ENCODE results near the gene TMEM44. TPM values are rescaled to one million over a fixed set of nuclear protein-coding genes. Genes with fewer than 3 reads are reported as not detected.

The TMEM44 gene
- total and polyA plus RNA-seq, 9 of the 15 experiments (the other 6 are each of a cell fraction or from before 2014, with no cell fraction given) = 0.53 to 18.1 (median 11.3) TPM

- TF ChIP-seq ZNF407 (IDR thresholded peaks at IDR 0.05; ENCODE audit: low read depth) = no peak
- peak; percentile 69 for TF ChIP-seq NFIC (IDR thresholded peaks at IDR 0.05)
- TF ChIP-seq HOXB6 (CRISPR knock-in tag; IDR thresholded peaks at IDR 0.05; ENCODE audit: borderline replicate concordance) = no peak
- peak; percentile 98 for TF ChIP-seq TAF9B (IDR thresholded peaks at IDR 0.05; ENCODE audit: partially characterized antibody)
- no peak for TF ChIP-seq SLC30A9 (CRISPR knock-in tag; IDR thresholded peaks at IDR 0.05)
- no peak for TF ChIP-seq CREM (IDR thresholded peaks at IDR 0.05; ENCODE audit: low read depth)
- TF ChIP-seq ZEB2 (IDR thresholded peaks at IDR 0.05) = peak; percentile 52; the same call in 1 of the 2 replicates
- TF ChIP-seq EP400 (IDR thresholded peaks at IDR 0.05) = no peak
- peak; percentile 92 for TF ChIP-seq ATF7 (IDR thresholded peaks at IDR 0.05)
- TF ChIP-seq ZNF584 (CRISPR knock-in tag; IDR thresholded peaks at IDR 0.05; ENCODE audit: low read depth) = no peak
- no peak for TF ChIP-seq CCNT2 (IDR thresholded peaks at IDR 0.05; ENCODE audit: borderline replicate concordance, extremely low read depth, insufficient read length, low read depth, low read length)
- TF ChIP-seq ZNF586 (CRISPR knock-in tag; conservative IDR thresholded peaks at IDR 0.05) = no peak
- TF ChIP-seq SNIP1 (IDR thresholded peaks at IDR 0.05; ENCODE audit: low read depth) = no peak
- TF ChIP-seq ZBED1 (IDR thresholded peaks at IDR 0.05) = no peak
- TF ChIP-seq POLR2G (IDR thresholded peaks at IDR 0.05; ENCODE audit: low read depth, low read length) = no peak
- TF ChIP-seq EZH2 (IDR thresholded peaks at IDR 0.05; ENCODE audit: borderline replicate concordance, low read depth, low read length) = no peak
- TF ChIP-seq RFX7 (CRISPR knock-in tag; IDR thresholded peaks at IDR 0.05) = no peak
- peak; percentile 26; the same call in 1 of the 2 replicates for TF ChIP-seq TOE1 (IDR thresholded peaks at IDR 0.05; ENCODE audit: borderline replicate concordance)
- TF ChIP-seq TOE1 (CRISPR knock-in tag; IDR thresholded peaks at IDR 0.05; ENCODE audit: borderline replicate concordance, low read depth) = no peak
- TF ChIP-seq TAL1 (IDR thresholded peaks at IDR 0.05) = peak; percentile 63
- peak; percentile 90 for TF ChIP-seq ATF3 (IDR thresholded peaks at IDR 0.05)
- no peak for TF ChIP-seq ATF3 (CRISPR knock-in tag; conservative IDR thresholded peaks at IDR 0.05)
These were observed 58.4 kb downstream of the TMEM44 start (continued) for GRCh38 chr3:194574639-194575483.
